Hepatocyte (in vitro differentiated cells): ENCODE data around the gene LFNG. TPM values are rescaled to one million over a fixed set of nuclear protein-coding genes. Genes with fewer than 3 reads are reported as not detected.

Experiments
- DNase-seq: peaks from one replicate; pipeline ENCODE4 v3.0.0-alpha.2; 2016; ENCODE audit warnings: low spot score
- H2AFZ ChIP-seq: fragments of 200-600 bp; sonication (generic); 2 replicates; pipeline ENCODE4 v1.6.0; 2016; ENCODE audit warnings: antibody characterized with exemption, mild to moderate bottlenecking
- H3K27ac ChIP-seq: fragments of 200-600 bp; sonication (generic); 2 replicates; pipeline ENCODE4 v1.5.1; 2016; ENCODE audit warnings: mild to moderate bottlenecking
- H3K27me3 ChIP-seq: fragments of 200-600 bp; sonication (generic); 2 replicates; pipeline ENCODE4 v1.6.1; 2016
- H3K36me3 ChIP-seq: fragments of 200-600 bp; sonication (generic); replicated peaks from 2 replicates; pipeline ENCODE4 v1.5.1; 2016; ENCODE audit warnings: low read depth; ENCODE audit not compliant: insufficient read depth
- H3K4me1 ChIP-seq: fragments of 200-600 bp; sonication (generic); 2 replicates; pipeline ENCODE4 v1.5.1; 2016; ENCODE audit warnings: mild to moderate bottlenecking, moderate library complexity; ENCODE audit not compliant: insufficient read depth
- H3K4me2 ChIP-seq: fragments of 200-600 bp; sonication (generic); 2 replicates; pipeline ENCODE4 v1.6.0; 2016
- H3K4me3 ChIP-seq: fragments of 200-600 bp; sonication (generic); 2 replicates; pipeline ENCODE4 v1.5.1; 2016; ENCODE audit warnings: mild to moderate bottlenecking
- H3K79me2 ChIP-seq: fragments of 200-600 bp; sonication (generic); 2 replicates; pipeline ENCODE4 v1.6.0; 2017; ENCODE audit warnings: mild to moderate bottlenecking
- H3K9me2 ChIP-seq: fragments of 200-600 bp; sonication (generic); replicated peaks from 2 replicates; pipeline ENCODE4 v1.6.0; 2017; ENCODE audit warnings: mild to moderate bottlenecking; ENCODE audit not compliant: insufficient read depth
- H3K9me3 ChIP-seq: fragments of 200-600 bp; sonication (generic); 2 replicates; pipeline ENCODE4 v1.5.1; 2016; ENCODE audit warnings: low read depth, mild to moderate bottlenecking
- H4K20me1 ChIP-seq: fragments of 200-600 bp; sonication (generic); 2 replicates; pipeline ENCODE4 v1.6.0; 2016; ENCODE audit warnings: mild to moderate bottlenecking; ENCODE audit not compliant: insufficient read depth, poor library complexity, severe bottlenecking
- EZH2 ChIP-seq: fragments of 200-600 bp; sonication (generic); IDR thresholded peaks from 2 replicates; pipeline ENCODE4 v1.6.1; 2016; ENCODE audit warnings: antibody characterized with exemption, mild to moderate bottlenecking, borderline replicate concordance
- EZH2phosphoT487 ChIP-seq: fragments of 200-600 bp; sonication (generic); IDR thresholded peaks from one replicate; pipeline ENCODE4 v1.6.1; 2018; ENCODE audit warnings: antibody characterized with exemption, mild to moderate bottlenecking, low read depth, moderate library complexity; ENCODE audit not compliant: unreplicated experiment, severe bottlenecking
- WGBS: methylation state at CpG from one replicate; pipeline ENCODE4 v1.1.6; 2016; ENCODE audit warnings: low lambda C conversion rate; ENCODE audit errors: missing lambda C conversion rate; 5-methylcytosine and 5-hydroxymethylcytosine counted together
- polyA plus RNA-seq: library from polyadenylated mRNA; unstranded; fragments of >200 nt; fragmentation: Nextera tagmentation; extraction: Ambion mirVana; gene quantifications from 2 replicates; pipeline ENCODE4 v1.2.1, GENCODE V29; 2016
- total RNA-seq: library from RNA; depleted of rRNA; stranded (reverse); fragments of >200 nt; gene quantifications from 2 replicates; pipeline ENCODE4 v1.2.3, GENCODE V29; 2014
- TF ChIP-seq, protein P1 (sequence below): fragments of 200-600 bp; sonication (generic); IDR thresholded peaks from 2 replicates; pipeline ENCODE4 v1.5.1; 2016; ENCODE audit warnings: antibody characterized with exemption, mild to moderate bottlenecking; ENCODE audit not compliant: poor library complexity

Gene LFNG
- total and polyA plus RNA-seq, 2 experiments from 2014 or later, result 1.2 to 4.5 TPM

DNA sequence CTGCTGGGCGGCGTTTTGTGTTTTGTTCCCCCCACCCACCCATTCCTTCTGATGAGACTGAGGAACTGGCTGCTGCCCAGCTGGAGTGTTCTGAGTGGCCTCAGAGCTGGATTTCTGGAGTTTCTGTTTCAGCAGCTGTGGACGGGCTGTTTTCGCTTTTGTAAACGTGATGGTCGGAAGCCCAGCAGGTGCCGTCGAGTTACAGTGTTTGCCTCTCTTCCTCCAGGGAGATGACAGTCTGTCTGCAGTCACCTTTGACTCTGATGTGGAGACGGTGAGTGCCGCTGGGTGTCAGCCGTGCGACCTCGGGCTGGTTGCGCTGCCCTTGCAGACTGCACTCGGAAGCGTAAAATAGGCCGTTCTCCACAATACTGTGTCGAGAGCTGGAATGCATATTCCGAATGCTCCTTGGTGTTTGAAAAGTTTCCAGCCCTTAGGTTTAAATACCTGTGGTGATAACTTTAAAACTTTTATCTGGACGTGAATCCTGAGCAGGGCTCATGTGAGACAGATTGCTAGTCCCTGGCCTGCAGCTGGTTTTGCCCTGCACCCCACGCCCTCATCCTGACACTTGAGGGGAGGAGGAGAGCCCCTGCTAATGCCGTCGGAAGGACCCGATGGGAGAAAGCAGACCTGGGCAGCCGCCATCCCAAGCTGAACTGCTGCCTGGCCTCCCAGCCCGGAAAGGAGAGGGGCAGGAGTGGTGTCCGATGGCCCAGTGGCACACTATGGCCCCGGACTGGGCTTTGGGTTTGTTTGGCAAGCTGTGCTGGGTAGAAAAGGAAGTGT, 47.5 kb downstream of the LFNG start:
- no peaks in the 10 kb centered on the region for H4K20me1 ChIP-seq
- DNase-seq, result no peak
- no peak overlapping the region for H3K4me3 ChIP-seq
- no peak overlapping the region for H2AFZ ChIP-seq
- no peak overlapping the region for H3K4me2 ChIP-seq
- no peaks in the 10 kb centered on the region for H3K27me3 ChIP-seq
- no peak for TF ChIP-seq EZH2
- TF ChIP-seq, protein P1, sequence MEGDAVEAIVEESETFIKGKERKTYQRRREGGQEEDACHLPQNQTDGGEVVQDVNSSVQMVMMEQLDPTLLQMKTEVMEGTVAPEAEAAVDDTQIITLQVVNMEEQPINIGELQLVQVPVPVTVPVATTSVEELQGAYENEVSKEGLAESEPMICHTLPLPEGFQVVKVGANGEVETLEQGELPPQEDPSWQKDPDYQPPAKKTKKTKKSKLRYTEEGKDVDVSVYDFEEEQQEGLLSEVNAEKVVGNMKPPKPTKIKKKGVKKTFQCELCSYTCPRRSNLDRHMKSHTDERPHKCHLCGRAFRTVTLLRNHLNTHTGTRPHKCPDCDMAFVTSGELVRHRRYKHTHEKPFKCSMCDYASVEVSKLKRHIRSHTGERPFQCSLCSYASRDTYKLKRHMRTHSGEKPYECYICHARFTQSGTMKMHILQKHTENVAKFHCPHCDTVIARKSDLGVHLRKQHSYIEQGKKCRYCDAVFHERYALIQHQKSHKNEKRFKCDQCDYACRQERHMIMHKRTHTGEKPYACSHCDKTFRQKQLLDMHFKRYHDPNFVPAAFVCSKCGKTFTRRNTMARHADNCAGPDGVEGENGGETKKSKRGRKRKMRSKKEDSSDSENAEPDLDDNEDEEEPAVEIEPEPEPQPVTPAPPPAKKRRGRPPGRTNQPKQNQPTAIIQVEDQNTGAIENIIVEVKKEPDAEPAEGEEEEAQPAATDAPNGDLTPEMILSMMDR, result no peak
- TF ChIP-seq EZH2phosphoT487, result no peak
- H3K9me3 ChIP-seq, result no peaks in the 10 kb centered on the region
- no peaks in the 10 kb centered on the region for H3K36me3 ChIP-seq
- H3K79me2 ChIP-seq, result peaks cover 40% of the 10 kb centered on the region
- H3K27ac ChIP-seq, result no peak overlapping the region
- H3K9me2 ChIP-seq, result no peaks in the 10 kb centered on the region
- 74% methylated on average over 28 of the region's 28 CpGs for WGBS
- peaks cover 7% of the 10 kb centered on the region for H3K4me1 ChIP-seq

DNA sequence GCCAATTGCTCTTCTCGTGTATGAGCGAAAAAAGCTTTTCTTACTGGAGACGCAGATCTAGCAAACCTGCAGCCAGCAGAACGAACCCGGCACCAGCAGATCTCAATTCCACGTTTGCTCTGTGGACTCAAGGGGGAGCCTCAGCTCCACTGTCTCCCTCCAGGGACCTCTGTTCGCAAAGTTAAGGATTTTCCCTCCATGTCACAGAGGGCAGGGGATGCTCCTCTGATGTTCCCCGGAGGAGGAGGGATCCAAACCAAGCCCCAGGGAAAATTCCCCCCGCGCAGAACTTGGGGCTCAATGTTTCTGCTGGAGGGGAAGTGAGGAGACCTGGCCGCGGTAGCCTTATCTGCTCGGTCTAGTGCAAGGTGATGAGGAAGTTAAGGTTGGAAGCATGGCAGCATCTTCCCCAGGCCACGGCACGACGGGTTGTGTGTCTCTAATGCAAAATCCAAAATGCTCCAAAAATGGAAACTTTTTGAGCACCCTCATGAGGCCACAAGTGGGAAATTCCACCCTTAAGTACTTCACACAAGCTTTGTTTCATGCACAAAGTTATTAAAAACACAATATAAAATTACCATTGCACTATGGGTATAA, 48.2 kb downstream of the LFNG start:
- Histone ChIP-seq H3K4me1 (peaks cover 10% of the 10 kb centered on the region), H3K79me2 (peaks cover 33% of the 10 kb centered on the region), H3K9me3 (no peaks in the 10 kb centered on the region), H3K9me2 (no peaks in the 10 kb centered on the region), H4K20me1 (no peaks in the 10 kb centered on the region), H3K27ac (no peak overlapping the region), H3K4me3 (no peak overlapping the region), H3K36me3 (no peaks in the 10 kb centered on the region), H2AFZ (no peak overlapping the region), H3K27me3 (no peaks in the 10 kb centered on the region), H3K4me2 (no peak overlapping the region)
- no peak for TF ChIP-seq EZH2
- no peak for TF ChIP-seq EZH2phosphoT487
- TF ChIP-seq, protein P1, result peak; percentile 51
- 71% methylated on average over 16 of the region's 16 CpGs for WGBS
- peak; percentile 52 for DNase-seq

DNA sequence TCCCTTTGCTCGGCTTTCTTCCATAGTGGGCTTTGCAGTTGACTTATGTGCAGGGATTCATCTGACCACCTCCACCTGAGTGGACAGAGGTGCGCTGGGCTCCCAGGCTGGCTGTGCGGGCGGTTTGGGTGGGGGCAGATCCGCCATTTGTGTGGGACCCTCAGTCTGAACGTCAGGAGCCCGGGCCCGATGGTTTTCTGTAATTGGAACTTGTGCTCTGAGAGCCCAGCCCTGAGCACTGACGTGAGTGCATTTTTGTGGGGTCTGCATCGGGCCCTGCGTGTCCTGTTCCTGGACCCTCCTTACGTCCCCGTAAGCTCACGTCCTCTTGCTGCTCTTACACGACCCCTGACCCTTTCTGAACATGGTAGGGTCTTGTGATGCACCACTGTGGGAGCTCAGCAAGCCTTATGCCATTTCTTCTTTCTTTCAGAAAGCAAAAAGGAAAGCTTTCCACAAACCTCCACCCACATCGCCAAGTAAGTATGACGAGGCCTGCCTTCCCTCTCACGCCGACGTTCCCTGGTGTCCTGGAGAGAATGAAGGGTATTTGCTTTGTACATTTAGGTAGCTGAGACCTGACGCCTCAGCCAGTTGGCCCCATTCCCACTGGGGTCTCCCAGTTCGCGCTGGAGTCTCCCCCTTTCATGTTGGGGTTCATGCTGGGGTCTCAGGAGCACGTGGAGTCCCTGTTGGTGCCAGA, 49.1 kb downstream of the LFNG start:
- no peaks in the 10 kb centered on the region for H3K36me3 ChIP-seq
- DNase-seq, result no peak
- no peaks in the 10 kb centered on the region for H3K27me3 ChIP-seq
- no peaks in the 10 kb centered on the region for H3K9me2 ChIP-seq
- no peak overlapping the region for H3K4me2 ChIP-seq
- no peak overlapping the region for H2AFZ ChIP-seq
- peaks cover 26% of the 10 kb centered on the region for H3K79me2 ChIP-seq
- peaks cover 10% of the 10 kb centered on the region for H3K4me1 ChIP-seq
- H3K27ac ChIP-seq, result no peak overlapping the region
- H3K9me3 ChIP-seq, result no peaks in the 10 kb centered on the region
- H3K4me3 ChIP-seq, result no peak overlapping the region
- H4K20me1 ChIP-seq, result no peaks in the 10 kb centered on the region
- WGBS, result 95% methylated on average over 24 of the region's 24 CpGs
- TF ChIP-seq EZH2, result no peak
- TF ChIP-seq, protein P1, result no peak
- TF ChIP-seq EZH2phosphoT487, result no peak
